ENCODE results near the gene NCR3LG1.

NCR3LG1 gene

DNA sequence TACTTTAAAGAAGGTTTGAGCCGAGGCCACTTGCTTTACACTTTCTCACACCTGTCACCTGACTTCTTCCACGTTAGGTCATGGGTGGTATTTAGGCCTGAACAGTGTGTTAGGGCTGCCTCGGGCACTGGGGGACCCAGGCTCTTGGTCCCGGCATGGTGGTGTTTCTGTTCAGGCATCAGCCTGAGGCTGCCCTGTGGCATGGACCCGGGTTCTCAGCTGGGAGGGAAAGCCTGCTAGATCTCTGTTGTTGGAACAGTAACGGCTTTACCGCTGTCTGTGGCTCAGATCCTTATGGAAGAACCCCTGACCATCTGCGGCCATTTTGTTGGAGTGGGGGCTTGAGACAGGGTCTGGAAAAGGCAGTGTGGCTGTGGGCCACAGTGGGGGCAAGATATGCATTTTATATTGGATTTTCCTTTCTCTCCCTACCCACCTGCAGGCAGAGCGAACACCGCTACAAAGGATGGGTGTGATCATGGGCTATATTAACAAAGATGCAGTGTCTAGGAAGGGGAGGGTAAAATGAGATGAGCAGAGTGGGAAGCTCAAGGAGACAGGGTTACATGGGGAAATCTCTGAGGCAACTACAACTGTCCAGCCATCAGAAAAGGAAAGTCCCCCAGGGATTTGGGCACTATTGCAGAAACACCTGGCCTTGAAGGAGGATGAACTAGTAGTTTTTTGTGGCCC lies 38.5 kb downstream of the NCR3LG1 start:
- H3K27ac ChIP-seq: no peak overlapping the region
- DNase-seq (ENCODE audit: low read depth, low spot score): no peak

DNA sequence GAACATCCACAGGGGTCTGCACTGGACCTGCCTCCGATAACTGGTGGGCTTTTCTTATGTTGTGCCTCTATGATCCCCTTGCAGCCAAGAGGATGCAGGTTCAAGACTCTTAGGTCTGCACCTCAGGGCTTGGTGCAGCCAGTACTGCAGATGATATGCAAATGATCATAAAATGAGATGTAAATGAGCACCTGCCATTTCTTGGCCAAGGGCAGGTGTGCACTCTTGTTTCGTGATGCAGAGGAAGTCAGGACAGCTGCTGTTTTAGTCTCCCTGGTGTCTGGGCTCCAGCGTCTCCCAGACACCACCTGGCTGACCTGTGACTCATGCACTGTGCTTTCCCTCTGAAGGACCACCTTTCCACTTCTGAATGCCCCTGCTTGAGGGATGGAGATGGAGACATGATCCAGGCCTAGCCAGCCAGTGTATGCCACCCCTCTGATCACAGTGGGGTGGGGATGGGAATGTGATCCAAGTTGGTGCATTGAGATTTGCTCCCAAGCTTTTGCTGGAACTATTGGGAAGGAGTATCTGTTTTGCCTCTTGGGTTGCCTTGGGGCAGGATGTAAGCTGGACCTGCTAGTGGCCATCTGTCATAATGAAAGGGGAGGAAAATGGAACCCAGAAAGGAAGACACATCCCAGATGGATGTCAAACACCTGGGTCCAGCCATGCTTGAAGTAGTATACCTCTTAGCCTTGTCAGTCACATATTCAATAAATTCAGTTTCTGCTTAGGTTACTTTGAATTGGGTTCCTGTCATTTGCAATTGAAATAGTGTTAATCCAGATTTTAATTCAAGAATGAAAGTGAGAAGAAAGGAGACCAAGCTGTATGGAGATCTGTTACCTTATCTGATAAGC lies 40.1 kb downstream of the NCR3LG1 start:
- H3K27ac ChIP-seq: no peak overlapping the region
- no peak for DNase-seq (ENCODE audit: low read depth, low spot score)

DNA sequence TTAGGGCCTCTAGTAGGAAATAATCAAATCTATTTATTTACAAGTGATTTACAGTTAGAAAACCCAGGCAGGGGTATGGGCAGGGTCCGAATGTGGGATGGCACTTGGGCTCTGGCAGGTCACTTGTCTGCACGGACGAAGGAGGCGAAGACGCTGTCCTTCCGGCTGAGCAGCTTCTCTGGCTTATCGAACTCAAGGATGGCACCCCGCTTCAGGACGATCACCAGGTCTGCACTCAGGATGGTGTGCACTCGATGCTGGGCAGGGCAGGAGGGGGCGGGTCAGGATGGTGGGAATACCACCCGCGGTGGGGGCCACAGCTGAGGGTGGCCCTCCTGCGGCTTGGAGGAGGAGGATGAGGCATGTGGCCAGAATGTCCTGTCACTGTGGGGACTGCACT lies 41.3 kb downstream of the NCR3LG1 start:
- DNase-seq (ENCODE audit: low read depth, low spot score): no peak
- H3K27ac ChIP-seq: no peak overlapping the region

DNA sequence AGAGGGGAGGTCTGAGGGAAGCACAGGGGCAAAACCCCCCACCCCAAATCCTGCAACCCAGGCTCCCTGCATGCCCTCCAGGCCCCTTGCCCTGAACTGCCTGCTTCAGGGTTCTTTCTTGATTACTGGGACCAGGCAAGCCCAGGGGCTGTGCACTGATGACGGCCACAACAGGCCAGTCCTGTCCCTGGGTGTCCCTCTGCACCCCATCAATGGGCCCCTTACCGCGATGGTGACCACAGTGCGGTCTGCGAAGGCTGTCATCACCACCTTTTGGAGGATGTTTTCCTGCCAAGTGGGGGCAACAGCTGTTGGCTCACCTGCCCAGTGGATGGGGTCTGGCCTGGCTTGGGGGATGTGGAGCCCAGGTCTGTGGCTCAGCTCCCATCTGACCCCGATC lies 41.9 kb downstream of the NCR3LG1 start:
- DNase-seq (ENCODE audit: low read depth, low spot score): no peak

DNA sequence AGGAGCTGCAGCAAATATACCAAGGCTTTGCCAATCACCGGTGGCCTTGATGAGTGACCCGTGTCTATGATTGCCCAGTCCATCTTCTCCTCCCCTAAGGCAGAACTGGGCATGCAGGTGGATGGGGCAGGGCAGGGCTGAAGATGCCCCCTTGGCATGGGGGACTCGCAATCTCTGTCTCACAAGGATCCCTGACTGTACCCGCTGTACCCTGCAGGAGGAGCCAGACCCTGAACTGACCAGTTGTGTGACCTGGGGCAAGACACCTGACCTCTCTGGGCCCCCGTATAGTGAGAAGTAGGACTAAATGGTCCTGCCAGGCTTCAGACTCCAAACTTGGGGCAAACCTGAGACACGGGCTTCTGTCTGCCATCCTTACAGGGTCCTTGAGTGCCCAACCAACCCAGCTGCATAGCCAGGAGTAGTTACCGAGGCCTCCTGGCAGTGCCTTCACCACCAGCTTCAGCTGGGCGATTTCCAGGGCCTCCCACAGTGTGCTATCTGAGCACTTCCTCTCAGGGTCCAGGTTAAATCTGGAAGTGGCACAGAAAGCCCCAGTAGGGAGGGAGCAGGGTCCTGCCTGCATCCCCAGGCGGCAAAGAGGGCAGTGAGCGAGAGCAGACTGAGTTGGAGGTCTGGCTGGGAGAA lies 43.3 kb downstream of the NCR3LG1 start:
- no peak for DNase-seq (ENCODE audit: low read depth, low spot score)
- H3K27ac ChIP-seq: no peak overlapping the region

More for the DNA sequence above, 41.9 kb downstream of the NCR3LG1 start:
- H3K27ac ChIP-seq: no peak overlapping the region

DNA sequence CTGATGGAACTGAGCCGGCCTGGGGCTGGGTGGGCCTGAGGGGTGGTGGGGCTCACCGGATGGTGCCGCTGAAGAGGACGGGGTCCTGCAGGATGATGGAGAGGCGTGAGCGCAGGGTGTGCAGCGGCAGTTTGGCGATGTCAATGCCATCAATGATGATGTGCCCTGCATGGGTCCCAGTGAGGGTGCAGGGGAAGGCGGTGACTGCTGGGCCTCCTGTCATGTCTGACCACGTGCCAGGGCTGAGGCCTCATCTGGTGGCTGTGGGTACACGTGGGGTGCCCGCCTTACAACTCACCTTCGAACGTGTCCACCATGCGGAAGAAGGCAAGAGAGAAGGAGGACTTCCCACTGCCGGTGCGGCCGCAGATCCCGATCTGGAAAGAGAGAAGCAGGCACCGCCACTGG lies 44.0 kb downstream of the NCR3LG1 start:
- no peak overlapping the region for H3K27ac ChIP-seq
- no peak for DNase-seq (ENCODE audit: low read depth, low spot score)

DNA sequence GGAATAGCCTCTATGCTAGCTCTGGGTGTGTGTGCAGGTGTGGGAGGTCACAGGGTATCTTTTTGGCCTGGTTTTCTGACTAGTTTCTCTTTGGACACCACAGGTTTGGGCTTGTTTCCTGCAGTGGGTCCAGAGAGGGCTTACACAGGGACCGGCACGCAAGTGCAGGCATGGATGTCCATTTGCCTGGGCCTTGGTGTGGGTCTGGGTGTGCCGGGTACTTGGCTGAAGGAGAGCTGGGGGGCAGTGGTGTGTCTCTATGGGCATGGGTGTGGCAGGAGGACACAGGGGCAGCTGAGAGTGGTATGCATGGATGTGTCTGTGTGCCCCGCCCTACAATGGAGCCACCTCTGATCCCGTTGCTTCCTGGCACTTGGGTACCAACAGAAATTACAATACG lies 44.4 kb downstream of the NCR3LG1 start:
- DNase-seq (ENCODE audit: low read depth, low spot score): no peak
- H3K27ac ChIP-seq: no peak overlapping the region

DNA sequence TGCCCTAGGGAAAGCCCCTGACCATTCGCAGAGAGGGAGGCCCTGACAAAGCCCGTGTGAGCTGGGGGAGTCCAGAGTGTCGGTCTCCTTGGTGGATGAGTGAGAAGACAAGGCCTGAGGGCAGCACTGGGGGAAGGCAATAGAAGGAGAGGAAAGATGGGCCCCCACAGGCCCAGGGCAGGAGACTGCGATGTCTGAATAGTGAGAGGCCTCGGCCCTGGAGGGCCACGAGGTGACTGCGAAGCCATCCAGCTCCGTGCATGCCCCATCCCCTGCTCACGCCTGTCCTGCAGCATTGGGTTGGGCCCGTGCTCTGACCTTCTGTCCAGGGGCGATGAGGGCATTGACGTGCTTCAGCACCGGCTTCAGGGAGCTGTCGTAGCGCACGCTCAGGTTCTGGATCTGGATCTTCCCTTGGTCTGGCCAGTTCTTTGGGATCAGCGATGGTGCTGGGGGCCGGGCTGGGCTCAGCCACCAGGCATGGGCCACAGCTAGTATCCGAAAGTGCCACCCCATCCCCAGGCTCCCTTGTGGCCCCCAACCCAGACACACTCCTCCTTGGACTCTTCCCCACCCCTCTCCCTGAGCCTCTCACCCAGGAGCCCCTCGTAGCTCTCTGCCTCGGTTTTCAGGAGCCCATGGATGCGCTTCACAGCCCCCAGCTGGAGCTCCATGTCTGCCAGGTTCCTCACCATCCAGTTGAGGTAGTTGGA lies 45.2 kb downstream of the NCR3LG1 start:
- no peak for DNase-seq (ENCODE audit: low read depth, low spot score)
- H3K27ac ChIP-seq: no peak overlapping the region

DNA sequence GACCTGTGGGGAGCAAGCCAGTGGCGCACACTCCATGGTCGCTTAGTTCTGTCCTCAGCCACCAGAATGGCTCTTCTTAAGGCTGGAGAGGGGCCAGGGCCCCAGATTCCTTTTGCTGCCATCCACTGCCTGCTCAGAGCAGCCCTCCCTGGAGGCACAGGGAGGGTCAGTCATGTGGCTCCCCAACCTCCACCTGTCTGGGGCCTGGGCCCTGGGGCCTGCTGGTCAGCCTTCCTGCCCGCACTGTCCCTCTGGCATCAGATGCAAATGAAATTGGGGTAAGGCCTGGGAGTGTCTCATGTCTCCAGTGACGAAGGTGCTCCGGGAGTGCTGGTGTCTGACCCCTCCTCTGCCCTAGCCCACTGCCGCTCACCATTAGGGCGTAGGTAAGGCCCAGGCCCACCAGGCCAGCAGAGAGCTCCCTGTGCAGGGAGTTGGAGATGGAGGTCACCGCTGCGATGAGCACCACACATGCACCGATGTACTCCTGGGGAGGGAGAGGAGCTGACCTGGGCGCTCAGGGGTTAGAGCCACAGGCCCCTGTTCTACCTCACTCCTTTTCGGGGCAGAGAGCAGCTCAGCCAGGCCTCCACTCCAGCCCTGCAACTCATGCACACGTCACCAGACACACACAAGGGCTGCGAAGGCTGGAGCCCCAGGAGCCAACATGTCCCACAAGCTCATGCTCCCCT lies 45.9 kb downstream of the NCR3LG1 start:
- no peak overlapping the region for H3K27ac ChIP-seq

DNA sequence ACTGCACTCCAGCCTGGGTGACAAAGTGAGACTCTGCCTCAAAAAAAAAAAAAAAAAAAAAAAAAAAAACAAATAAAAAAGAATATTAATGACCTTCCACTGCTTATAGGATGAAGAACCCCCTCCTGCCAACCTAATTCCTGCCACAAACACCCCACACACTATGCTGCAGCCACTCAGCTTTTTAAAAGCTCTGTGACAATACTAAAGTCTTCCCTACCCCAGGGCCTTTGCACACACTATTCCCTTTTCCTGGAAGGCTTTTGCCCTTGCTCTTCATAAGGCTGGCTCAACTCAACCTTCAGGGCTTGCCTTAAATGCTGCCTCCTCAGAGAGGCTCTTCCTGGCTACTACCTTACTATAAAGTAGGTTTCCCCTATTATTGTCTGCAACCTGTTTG lies 47.6 kb downstream of the NCR3LG1 start:
- no peak for DNase-seq (ENCODE audit: low read depth, low spot score)
- no peak overlapping the region for H3K27ac ChIP-seq

More for the DNA sequence above, 45.9 kb downstream of the NCR3LG1 start:
- DNase-seq (ENCODE audit: low read depth, low spot score): no peak

DNA sequence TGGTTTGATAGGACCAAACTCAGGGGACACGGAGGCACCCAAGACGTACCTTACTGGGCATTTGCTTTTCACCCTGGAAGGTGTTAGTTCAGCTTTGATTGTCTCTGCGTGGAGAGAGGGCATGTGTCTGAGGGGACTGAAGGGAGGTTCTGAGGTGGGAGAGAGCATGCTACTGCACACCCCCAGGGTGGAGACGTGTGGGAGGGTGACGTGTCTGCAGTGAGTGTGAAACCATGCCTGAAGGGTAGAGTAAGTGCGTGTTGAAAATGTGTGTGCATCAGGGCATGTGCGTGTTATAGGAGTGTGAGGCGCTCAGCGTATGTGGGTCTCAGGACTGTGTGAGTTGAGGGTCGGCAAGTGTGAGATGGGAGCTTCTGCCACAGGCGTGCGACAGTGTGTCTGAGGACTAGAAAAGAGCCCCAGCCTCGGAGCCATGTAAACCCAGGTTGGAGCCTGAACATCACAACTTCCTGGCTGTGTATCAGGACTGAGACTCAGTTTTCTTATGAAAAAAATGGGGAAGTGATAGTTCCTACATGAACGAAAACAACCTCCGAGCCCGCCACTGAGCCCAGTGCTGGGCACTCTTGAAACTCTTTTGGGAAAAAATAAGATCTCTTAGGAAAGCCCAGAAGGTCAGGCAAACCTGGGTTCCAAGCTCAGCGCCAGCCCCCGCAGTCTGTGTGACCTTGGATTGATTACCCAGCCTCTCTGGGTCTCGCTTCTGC lies 48.6 kb downstream of the NCR3LG1 start:
- no peak for DNase-seq (ENCODE audit: low read depth, low spot score)
- no peak overlapping the region for H3K27ac ChIP-seq

DNA sequence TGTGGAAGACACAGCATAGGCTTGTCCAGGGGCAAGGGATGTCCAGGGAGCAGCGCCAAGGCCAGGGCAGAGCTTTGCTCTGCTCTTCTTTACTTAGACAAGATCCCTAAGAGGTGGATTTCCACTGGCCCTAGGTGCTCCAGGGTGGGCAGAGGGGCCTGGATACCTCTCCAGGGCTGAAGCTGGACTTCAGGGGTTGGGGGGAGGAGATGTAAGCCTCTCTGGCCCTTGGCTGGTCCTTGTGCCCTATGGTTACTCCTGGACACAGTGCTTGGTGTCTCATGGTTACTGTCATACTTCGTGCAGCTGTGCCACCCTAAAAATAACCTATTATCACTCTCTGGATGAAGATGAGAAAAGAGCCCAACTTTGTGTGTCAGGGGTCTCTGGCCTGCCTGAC lies 49.7 kb downstream of the NCR3LG1 start:
- no peak overlapping the region for H3K27ac ChIP-seq
- no peak for DNase-seq (ENCODE audit: low read depth, low spot score)

DNA sequence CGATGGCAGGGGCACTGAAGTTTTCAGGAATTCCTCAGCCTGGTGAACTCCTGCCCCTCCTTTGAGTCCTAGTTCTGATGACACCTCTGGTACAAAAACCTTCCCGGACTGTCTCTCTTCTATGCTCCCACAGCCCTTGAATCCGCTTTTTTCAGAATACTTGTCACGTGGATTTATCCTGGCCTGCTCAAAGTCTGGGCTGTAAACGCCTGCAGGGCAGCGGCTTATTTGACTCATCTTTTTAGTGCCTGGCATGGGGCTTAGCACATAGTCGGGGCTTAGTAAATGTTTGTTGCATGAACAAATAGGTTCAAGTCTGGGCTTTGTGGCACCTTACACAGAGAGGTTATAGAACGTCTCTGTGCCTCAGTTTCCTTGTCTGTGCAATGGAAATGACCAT lies 50.2 kb downstream of the NCR3LG1 start:
- no peak overlapping the region for H3K27ac ChIP-seq
- no peak for DNase-seq (ENCODE audit: low read depth, low spot score)

DNA sequence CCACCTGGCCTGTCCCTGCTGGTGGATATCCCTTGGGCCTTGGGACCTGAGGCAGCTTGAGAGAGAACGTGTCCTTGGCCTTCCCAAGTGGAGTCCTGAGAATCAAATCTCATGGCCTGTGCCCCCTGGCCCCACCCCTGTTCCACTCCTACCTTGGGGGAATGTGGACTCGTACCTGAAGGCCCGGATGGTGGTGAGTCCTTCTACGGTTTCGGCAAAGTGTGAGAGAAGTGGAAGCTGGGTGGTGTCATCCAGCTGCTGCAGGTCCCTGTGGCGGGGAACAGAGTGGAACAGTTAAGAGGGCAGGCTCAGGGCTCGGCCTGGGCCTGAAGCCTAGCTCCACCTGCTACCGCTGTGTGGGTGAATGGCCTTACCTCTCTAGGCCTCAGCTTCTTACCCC lies 50.9 kb downstream of the NCR3LG1 start:
- H3K27ac ChIP-seq: no peak overlapping the region
- DNase-seq (ENCODE audit: low read depth, low spot score): no peak

DNA sequence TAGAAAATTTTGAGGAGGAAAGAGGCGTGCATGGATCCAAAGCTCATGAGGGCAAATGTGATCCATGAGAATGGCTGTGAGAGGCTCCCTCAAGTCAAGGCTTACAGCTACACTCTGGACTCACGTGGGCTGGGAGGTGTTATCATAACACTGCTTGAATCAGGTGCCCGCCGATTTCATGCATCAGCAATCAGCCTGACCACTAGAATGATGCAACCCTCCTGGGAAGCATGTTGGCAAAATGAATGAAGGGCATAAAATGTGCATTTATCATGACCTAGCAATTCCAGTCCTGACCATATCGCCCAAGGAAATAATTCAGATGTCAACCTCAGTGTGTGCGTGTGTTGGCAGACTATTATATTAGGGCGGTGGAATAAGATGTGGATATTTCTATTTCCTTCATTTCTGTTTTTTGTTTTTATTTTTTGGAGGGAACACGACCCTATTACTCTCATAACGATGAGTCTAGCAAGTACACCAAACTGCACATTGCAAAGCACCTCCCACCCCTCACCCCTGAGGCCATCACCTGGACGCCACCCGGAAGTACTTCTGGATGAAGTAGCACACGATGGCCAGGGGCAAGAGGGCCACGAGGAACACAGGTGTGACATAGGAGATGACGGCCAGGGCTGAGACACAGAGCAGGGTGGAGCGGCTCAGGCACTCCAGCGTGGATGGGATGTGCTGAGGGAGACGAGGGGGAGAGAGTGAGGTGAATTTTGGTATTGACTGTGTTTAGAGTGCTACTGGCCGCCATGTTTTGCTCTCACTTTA lies 52.6 kb downstream of the NCR3LG1 start:
- DNase-seq (ENCODE audit: low read depth, low spot score): no peak

DNA sequence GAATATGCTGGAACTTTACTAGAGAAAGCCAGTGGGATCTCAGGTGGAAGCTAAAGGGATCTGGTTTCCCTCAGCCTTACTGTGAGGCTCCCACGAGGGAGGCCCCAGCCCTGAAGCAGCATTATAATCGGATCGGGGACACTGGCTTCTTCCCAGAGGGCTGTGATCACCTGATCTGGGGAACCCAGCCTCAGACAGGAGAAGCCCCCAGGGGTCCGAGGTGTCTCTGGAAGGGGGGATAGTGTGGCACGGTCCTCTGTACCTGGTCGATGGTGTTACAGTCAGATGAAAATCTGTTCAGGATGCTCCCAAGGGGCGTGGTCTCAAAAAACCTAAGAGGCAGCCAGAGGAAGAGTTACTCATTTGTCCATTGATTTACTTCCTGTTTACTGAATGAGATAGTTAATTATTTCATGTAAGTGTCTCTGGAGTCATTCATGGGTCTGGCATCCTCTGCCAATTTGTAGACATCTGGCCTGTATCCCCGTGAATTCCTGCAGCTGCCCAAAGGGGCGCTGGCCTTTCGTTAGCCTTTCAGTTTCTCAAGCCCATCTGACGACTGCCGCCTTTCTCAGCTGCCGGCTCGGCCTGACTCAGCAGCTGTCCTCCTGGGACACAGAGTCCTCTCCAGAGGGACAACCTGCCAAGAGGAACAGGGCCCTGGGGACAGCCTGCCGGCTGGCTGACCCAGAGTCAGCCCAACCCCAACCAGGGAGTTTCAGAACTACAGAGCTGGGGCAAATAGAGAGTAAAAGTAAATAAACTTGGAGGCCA lies 53.8 kb downstream of the NCR3LG1 start:
- no peak overlapping the region for H3K27ac ChIP-seq
- DNase-seq (ENCODE audit: low read depth, low spot score): no peak

More for the DNA sequence above, 52.6 kb downstream of the NCR3LG1 start:
- no peak overlapping the region for H3K27ac ChIP-seq

DNA sequence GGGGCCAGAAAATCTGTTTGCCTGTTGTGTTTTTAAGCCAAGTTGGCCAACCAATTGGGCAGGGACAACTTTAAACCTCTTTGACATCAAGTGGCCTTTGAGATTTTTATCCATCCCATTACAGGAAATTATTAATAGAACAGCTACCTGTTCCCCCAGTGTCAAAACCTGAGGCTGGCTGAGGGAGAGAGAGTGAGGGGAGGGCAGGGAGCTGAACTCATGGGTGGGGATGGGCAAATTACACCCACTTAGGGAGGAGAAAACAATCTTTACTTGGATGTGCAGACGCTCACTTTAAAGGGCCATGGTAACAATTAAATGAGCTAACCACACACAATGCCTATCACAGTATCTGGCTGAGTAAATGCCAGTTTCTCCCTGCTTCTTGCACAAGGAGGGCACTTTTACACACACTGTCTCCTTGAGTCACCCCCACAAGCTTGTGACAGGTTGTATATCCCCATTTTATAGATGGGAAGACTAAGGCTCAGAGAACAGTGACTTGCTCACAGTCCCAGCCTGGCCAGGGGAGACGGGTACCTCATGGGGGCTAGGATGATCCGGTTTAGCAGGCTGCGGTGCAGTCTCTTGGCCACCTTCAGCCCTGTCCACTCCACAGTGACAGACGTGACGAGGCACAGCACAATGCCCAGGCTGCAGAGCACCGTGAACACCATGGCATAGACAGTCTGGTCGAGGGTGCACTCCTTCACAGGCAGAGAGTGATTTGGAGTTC lies 54.6 kb downstream of the NCR3LG1 start:
- no peak for DNase-seq (ENCODE audit: low read depth, low spot score)
- H3K27ac ChIP-seq: no peak overlapping the region

All from epithelial cell of prostate (primary cell).